Tibial nerve (tissue), 3 donors: ENCODE results near the gene ANKRD36.
"Not testable (repeated sequence)": the region's sequence is repeated elsewhere in the genome, so short reads cannot be mapped to it uniquely, and the experiment has no call there.

Experiments
- CTCF ChIP-seq, 5 experiments: fragments of 200-600 bp in 3 of 5; fragments of 450-650 bp in 2 of 5; sonication (generic) in 3 of 5; IDR thresholded peaks; one replicate each; pipeline ENCODE4 v1.5.1; 2016 to 2019; ENCODE audit warnings: antibody characterized with exemption in 5 of 5, mild to moderate bottlenecking in 3 of 5, moderate library complexity in 2 of 5
- POLR2A ChIP-seq, 2 donors: fragments of 450-650 bp; IDR thresholded peaks; one replicate each; pipeline ENCODE4 v1.6.1; 2017; ENCODE audit warnings: antibody characterized with exemption in 2 of 2, mild to moderate bottlenecking in 2 of 2, moderate library complexity in 2 of 2

- not testable (repeated sequence) for TF ChIP-seq POLR2A, CTCF (IDR thresholded peaks at IDR 0.05)
These were observed 55.0 kb downstream of the ANKRD36 start for GRCh38 chr2:97167938-97168337.
